Stromal cell of bone marrow (primary cell): ENCODE results near the gene ATP8B1.
"Not testable (repeated sequence)": the region's sequence is repeated elsewhere in the genome, so short reads cannot be mapped to it uniquely, and the experiment has no call there.

Experiments used
- DNase-seq: peaks from one replicate; pipeline ENCODE4 v3.0.0-alpha.2; 2012; ENCODE audit warnings: low read depth

The ATP8B1 gene

DNA sequence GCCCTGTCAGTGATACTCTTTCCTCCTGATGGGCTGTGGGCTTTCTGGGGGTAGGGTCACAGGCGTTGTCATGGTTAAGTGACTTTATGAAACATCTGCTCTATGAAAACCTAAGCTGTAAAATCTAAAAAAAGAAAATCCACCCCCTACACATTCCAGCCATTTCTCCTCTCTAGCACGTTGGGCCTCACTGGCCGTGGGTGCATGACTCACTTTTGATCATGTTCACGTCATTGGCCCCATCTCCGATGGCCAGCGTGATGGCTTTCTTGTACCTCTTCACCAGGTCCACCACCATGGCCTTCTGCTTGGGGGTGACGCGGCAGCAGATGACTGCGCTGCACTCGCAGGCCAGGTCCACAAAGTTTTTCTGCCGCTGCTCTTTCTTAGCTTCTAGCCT is 142.2 kb downstream of the ATP8B1 start:
- no peak for DNase-seq

DNA sequence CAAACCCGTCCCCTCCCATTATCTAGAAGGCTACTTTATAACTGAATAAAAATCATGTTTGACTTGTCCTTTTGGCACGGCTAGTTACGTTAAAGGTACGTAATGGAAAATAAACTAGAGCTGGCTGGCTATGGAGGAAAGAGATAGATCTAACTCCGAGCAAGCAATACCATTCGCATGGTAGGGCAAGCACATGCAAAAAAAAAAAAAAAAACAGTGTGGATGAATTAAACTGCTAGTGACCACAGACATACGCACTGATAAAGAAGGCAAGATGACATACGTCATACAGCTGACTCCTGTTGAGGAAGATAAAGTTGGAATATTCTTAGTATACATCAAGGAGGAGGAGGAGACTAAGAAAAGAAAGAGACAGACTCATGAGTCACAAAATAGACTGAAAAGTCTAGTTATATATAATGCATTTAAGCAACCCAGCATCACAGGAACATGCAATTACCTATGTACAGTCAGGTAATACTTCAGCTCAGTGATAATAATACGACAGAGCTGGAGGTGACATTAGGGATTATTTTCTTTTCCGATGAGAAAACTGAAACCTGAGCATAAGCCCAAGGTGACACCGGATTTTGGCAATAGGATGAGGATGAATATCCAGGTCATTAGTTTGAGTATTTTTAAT is 143.5 kb downstream of the ATP8B1 start:
- no peak for DNase-seq

DNA sequence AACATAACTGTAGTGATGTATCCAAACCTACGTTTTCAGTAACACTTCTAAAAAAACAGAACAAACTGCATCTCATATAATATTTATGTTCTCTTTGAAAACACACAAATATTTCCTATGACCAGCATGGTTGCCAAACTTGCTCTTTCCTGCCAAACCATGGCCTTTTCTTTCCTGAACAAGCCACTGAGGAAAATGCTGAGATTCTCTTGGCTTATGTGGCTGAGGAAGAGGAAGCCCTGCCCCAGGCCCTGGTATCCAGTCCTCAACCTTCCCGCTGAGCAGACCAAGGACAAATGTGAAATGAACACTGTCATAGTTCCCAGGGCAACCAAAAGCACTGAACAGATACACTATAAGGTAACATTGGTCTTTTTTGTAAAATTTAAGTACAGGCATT is 145.6 kb downstream of the ATP8B1 start:
- no peak for DNase-seq

DNA sequence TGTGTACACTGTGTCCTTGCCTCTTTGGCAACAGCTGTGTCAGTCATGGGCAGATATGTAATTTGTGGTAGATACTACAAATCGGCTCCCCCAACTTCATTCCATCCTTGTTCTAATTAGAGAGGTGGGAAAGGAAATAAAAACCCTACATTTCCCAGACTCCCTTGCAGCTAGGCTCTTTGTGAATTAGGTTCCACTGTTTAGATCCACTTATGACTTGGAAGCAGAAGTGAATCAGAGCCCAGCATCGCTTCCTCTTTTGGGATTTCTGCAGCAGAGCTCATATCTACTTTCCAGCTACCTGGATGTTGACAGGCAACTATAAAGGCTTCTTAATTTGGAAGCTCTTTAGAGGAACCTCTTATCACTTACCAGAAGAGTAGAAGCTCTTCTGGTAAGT is 147.4 kb downstream of the ATP8B1 start:
- DNase-seq = no peak

DNA sequence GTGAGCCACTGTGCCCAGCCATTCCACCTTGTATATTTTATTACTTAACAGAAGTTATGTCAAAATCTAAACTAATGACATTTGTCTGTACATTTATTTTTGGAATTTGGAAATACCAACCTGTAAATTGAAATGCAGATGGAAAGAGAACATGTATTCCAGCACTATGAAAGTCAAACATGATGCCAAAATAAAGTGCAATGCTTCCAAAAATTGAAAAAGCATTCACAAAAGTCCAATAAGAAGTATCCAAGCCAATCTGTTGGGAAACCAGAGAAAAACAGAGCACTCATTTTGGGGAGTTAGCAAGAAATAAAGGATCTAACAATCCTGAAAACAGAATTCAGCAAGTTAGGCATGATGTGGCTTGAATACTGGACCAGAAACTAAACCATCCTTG is 151.2 kb downstream of the ATP8B1 start:
- DNase-seq = no peak

DNA sequence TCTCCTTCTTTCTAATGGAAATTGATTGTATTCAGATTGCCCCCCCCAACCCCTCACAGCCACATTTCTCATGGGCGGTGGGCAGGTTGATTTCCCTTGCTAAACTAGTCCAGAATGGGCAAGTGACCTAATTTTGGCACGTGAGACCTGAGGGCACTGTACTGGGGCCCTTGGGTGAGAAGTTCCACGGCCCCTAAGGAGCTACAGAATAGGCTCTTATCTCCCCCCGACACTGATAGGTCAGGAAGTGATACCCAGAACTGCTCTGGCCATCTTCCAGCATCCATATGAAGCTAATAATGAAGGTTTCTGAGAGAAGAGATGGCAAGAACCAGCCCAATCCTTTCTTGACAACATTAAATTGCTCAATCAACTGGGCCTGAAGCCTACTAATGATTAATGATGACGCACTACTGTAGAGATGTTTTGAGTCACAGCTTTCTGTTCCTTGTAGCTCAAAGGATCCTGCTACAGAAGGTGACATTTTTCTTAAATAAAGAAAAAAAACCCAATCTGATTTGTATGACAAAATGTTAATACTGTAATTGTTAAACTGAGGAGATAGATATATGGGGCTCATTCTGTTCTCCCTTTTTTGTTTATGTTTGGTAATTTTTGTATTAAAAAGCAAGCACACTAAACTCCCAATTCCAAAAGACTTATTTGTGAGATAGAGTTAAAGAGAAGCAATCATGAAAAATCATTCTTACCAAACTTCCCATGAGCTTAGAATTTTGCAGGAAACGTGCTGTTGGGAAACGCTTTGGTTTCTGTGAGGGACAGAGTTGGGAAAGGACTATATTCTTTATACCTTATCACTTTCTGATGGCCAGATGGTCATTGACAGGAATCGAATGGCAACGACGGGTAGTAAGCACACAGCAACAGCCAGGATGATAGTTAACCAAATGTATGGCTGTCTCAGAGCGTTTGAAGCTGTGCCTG is 153.3 kb downstream of the ATP8B1 start:
- peak; percentile 83 for DNase-seq

DNA sequence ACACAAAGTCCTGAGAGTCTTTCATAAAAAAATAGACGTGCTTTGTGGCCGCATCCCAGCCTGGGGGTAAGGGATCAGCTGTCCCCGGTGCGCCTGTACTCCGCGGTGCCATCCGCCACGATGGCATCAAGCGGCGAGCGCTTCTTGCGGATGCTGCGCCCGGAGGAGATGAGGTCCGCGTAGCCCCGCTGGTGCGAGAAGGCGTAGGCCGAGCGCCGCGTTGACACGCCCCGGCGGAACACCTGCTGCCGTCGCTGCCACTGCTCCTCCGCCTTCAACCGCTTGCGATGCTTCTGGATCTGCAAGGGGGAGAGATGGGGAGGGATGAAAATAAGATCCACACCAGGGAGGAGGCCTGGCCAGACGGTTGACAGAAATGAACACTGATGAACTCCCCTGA is 154.7 kb downstream of the ATP8B1 start:
- DNase-seq = no peak

DNA sequence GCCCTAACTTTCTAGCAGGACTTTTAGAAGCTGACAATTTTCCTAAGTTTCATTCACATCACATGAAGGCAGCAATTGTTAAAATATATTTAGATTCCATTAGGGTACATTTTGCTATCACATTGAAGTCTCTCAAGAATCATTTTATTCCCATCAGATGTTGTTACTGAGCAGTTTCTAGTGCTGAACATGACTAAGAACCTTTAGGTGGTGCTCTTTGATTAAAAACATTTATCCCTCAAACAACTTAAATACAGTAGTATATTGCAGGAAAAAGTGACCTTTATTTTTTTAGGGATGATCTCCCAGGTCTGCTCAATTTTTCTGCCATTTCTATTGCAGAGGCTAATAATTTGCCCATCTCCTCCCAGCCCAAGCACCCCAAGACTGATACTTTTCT is 158.6 kb downstream of the ATP8B1 start:
- no peak for DNase-seq

DNA sequence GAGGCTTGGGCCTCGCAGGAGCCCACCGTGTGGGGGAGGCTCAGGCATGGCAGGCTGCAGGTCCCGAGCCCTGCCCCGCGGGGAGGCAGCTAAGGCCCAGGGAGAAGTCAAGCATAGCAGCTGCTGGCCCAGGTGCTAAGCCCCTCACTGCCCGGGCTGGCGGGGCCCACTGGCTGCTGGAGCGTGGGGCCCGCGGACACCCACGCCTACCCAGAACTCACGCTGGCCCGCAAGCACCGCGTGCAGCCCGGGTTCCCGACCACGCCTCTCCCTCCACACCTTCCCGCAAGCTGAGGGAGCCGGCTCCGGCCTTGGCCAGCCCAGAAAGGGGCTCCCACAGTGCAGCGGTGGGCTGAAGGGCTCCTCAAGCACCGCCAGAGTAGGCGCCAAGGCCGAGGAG is 159.4 kb downstream of the ATP8B1 start:
- DNase-seq = not testable (repeated sequence)

DNA sequence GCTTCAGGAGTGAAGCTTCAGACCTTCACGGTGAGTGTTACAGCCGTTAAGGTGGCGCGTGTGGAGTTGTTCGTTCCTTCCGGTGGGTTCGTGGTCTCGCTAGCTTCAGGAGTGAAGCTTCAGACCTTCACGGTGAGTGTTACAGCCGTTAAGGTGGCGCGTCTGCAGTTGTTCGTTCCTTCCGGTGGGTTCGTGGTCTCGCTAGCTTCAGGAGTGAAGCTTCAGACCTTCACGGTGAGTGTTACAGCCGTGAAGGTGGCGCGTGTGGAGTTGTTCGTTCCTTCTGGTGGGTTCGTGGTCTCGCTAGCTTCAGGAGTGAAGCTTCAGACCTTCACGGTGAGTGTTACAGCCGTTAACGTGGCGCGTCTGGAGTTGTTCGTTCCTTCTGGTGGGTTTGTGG is 160.7 kb downstream of the ATP8B1 start:
- DNase-seq = not testable (repeated sequence)

DNA sequence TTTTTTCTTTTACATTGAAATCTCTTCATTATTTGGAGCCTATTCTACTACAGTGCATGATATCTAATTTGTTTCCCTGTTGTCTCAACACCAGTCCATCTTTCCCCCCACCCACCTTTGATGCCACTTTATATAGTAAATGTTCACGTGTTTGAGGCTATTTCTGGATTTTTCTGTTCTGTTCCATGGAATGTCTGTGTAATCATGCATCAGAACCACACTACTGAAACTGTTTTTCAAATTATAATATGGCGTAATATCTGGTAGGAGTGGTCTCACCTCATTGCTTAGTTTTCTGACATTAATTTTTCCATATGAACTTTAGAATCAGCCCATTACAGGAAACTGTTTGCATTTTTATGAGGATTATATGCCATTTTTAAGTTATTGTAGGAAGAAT is 162.4 kb downstream of the ATP8B1 start:
- no peak for DNase-seq

DNA sequence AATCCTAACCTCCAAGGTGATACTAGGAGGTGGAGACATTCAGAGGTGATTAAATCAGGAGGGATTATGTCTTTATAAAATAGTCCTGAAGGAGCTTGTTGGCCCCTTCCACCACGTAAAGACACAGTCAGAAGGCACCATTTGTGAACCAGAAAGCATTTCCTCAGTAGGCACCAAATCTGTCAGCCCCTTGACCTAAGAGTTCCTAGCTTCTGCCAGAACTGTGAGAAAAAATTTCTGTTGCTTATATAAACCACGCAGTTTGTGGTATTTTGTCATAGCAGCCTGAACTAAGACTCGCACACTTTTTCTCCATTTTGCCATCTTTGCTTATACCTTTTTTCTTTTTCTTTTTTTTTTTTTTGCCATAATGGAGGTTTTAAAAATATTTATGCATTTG is 162.9 kb downstream of the ATP8B1 start:
- DNase-seq = no peak

DNA sequence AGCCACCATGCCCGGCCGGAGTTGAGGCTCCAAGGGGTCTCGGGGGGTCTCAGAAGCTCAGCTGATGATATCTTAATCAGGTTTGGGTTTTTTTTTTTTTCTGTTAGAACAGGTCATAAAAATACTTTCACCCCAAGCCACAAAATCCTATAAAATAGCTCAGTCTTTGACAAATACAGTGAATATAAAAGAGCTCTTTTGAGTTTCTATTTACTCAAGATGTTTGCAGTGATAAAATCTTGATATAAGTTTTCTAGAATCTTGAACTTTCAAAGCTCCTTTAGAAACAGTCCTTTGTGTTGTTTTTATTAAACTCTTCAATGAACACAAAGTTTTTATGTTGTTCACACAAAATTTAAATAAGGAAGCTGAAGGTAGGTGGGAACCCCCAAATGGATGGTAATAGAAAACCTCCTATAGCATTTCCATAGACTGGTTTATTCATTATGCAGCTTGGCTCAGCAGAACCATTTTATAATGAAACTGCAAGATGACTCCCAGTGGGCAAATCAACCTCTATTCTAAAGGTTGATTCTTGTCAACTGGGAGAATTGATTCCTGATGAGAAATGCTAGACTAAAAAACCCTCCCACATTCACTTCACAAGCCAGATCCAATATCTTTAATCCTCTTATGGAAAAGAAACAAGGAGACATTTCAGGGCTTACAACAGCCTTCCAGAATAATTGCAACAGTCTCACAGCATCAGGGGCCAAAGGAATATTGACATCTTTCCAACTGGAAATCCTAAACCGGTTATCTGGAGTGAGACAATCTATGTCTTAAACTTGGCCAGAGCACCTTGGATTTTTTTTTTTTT is 167.9 kb downstream of the ATP8B1 start:
- DNase-seq = no peak

DNA sequence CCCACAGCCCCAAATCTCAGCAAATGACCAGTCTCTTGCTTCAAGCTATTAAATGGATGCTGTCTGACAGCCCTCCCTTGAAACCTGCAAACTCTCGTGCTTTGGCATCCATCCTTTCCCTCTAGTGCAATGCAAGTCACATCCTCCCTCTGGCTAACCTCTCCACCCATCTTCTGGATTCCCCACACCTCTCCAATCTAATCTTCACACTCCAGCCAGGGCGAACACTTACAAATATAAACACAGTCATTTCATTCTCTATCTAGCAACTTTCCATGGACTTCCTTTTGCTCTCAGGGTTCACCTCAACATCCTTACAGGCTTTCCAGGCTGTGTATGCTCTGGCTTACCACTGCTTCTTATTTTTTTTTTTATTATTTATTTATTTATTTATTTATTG is 171.4 kb downstream of the ATP8B1 start:
- no peak for DNase-seq

DNA sequence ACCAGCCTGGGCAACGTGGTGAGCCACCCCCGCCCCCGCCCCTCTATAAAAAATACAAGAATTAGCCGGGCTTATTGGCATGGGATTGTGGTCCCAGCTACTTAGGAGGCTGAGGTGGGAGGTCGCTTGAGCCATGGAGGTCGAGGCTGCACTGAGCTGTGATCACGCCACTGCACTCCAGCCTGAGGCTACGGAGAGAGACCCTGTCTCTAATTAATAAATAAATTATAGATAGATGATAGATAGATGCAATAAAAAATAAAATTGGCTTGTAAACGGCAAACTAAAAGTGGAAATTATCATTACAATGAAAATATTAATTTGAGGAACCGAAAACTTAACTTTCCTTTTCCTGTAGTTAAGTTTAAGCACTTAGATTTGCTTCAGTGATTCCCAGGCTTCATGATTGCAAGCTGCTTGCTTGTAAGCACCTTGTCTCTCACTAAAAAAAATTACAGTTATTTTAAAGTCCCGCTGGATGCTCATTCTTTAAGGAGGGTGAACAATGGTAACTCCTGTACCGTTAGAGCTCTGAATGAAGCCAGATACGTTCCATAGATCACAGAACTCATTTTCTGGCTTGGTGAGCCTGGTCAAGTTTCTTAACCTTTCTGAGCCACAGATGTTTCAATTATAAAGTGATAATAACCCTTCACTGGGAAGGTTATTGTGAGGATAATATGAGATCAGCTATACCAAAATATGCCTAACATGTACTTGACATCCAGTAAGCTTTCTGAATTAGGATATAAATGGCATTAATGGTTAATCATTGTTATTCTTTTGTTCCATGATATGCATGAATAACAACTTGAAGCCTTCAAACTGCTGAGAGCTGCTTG is 172.1 kb downstream of the ATP8B1 start:
- DNase-seq = no peak

DNA sequence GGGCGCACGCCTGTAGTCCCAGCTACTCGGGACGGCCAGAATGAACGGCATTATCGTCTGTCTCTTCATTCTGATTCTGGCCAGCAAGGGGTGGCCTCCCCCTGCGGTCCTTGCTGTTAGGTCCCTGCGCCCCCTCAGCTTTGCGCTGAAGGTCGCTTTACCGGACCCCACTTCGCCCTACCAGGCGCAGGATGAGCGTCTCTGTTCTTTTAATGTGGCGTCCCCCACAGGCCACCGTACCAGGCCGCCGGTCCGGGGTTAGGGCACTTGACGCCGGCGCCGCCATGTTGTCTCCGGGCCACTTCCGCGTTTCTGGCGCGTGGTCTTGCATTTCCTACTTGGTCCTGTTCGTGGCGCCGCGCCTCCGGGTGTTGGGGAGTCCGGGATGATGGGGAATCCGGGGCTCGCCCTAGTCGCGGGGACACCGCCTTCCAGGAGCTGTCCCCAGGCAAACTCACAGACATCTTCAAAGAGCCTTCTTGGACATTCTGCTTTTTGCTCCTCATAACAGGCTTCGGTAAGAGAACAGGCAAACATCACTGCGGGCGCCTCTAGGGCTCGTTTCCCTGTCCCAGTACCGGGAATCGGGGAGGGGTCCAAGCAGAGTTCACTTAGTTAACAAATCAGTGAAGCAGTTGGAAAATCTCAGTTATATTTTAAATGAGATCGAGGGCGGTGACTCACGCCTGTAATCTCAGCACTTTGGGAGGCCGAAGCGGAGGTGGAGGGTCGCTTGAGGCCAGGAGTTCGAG is 172.9 kb downstream of the ATP8B1 start:
- peak; percentile 92 for DNase-seq

DNA sequence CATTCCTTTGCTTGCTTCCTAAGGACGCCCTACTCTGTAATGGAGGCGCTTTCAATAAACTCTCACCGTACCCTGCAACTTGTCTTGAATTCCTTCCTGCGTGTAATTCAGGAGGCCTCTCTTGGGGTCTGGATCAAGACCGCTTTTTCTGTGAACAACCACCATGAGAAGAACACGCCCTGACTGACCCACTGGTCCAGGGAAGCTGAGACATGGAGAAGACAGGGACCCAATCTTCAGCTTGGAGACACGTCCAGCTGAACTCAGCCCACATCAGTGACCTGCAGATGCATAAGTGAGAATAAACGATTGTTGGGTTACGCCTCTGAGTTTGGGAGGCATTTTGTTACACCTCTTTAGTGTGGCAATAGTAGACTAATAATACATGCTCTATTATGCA is 173.7 kb downstream of the ATP8B1 start:
- DNase-seq = no peak

DNA sequence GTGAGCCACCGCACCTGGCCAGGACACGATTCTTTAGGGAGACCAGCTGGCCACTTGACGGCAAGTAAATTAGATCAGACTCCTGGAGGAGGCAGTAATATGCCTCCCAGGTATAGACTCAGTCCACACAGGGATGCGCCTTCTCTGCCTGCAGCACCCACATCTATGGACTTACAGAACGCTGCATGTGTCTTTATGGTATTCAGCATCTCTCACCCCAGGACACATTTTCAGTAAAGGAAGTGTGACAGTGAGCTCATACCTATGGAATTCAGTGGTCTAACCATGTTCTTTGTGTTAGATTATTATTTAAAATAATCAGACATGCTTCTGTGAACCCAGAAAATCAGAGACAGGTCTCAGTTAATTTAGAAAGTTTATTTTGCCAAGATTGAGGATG is 175.6 kb downstream of the ATP8B1 start:
- no peak for DNase-seq

DNA sequence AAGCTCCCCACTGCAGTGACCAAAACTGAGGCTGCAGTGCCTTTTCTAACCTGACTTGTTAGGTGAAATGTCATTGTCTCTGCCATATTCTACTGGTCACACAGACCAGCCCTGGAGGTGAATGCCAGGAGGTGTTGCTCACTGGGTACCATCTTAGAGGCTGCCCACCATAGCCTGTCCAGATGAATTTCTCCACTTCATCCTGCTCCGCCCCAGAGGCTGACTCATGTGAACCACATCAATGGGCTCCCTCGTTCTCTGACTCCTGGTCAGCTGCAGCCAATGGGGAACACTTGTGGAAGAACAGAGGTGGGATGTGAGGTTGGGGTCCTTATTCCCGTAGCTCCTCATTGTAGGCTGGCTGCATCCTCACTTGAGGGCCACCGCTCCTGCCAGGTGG is 178.1 kb downstream of the ATP8B1 start:
- no peak for DNase-seq

DNA sequence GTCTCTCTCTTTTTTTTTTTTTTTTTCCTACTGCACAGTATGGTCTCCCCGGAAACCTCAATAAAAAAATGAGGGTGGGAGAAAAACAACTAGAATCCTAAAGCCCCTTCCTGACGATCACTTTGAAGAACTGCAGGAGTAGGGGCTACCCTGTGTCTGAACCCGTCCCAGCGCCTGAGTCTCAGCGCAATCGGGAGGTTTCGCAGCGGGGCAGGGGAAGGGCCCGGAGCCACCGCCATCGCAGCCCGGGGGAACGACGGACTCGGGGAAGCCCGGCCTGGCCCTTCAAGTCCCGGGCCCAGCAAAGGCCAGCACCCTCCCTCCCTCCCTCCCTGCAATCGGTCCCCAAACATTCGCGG is 181.9 kb downstream of the ATP8B1 start:
- DNase-seq = no peak

DNA sequence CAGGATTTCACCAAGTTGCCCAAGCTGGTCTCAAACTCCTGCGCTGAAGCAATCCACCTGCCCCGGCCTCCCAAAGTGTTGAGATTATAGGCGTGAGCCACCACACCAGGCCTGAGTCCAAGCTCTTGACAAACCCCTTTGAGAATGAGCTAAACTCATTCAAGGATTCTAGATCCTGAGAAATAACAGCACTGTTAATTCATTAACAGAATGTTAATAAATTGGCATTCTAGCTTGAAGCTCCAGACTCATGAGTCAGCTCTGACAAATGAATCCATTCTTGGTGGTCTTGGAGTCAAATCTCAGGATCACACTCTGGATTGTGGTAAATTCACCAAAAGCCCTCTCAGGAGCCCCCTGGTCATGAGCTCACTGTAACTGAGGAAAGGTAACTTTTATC is 183.2 kb downstream of the ATP8B1 start:
- no peak for DNase-seq
